Fibroblast of lung (primary cell): Measurements from ENCODE around the gene IGSF6.

Experiments used
- EZH2 ChIP-seq: IDR thresholded peaks from 2 replicates; pipeline ENCODE4 v1.5.1; 2012; ENCODE audit warnings: low read length, control low read depth, mild to moderate bottlenecking; ENCODE audit errors: missing control alignments
- TF ChIP-seq, protein P1 (sequence below), 2 donors: IDR thresholded peaks in 1 of 2; conservative IDR thresholded peaks in 1 of 2; 1 replicate in 1 of 2; 2 replicates in 1 of 2; pipeline ENCODE4 v1.5.1; 2011 to 2012; ENCODE audit warnings: low read length in 2 of 2, control low read depth in 1 of 2, inconsistent platforms in 1 of 2, low read depth in 1 of 2, mild to moderate bottlenecking in 1 of 2

DNA sequence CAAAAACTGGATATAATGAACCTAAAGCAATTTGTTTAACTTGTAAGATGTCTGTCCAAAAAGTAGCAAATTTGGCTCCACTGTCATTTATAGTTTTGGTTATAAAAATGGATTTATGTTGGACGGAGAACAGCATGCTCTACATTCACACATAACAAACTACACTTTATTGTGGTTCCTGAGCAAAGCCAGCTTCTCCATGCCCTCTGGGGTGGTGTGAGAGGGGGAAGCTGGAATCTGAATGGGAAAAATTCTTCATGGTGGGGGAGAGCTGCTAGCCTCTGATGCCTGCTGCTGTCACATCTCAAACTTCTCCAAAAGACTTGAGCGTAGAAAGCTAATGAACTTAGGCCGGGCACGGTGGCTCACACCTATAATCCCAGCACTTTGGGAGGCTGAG, 62.9 kb downstream of the IGSF6 start:
- no peak for TF ChIP-seq EZH2
- TF ChIP-seq, protein P1, sequence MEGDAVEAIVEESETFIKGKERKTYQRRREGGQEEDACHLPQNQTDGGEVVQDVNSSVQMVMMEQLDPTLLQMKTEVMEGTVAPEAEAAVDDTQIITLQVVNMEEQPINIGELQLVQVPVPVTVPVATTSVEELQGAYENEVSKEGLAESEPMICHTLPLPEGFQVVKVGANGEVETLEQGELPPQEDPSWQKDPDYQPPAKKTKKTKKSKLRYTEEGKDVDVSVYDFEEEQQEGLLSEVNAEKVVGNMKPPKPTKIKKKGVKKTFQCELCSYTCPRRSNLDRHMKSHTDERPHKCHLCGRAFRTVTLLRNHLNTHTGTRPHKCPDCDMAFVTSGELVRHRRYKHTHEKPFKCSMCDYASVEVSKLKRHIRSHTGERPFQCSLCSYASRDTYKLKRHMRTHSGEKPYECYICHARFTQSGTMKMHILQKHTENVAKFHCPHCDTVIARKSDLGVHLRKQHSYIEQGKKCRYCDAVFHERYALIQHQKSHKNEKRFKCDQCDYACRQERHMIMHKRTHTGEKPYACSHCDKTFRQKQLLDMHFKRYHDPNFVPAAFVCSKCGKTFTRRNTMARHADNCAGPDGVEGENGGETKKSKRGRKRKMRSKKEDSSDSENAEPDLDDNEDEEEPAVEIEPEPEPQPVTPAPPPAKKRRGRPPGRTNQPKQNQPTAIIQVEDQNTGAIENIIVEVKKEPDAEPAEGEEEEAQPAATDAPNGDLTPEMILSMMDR (conservative IDR thresholded peaks at IDR 0.05 in 1 of 2, IDR thresholded peaks at IDR 0.05 in 1 of 2; ENCODE audit: low read depth in 1 of 2, low read length in 2 of 2) = no peak
